ENCODE data around the gene CTRB1.

CTRB1 gene

DNA sequence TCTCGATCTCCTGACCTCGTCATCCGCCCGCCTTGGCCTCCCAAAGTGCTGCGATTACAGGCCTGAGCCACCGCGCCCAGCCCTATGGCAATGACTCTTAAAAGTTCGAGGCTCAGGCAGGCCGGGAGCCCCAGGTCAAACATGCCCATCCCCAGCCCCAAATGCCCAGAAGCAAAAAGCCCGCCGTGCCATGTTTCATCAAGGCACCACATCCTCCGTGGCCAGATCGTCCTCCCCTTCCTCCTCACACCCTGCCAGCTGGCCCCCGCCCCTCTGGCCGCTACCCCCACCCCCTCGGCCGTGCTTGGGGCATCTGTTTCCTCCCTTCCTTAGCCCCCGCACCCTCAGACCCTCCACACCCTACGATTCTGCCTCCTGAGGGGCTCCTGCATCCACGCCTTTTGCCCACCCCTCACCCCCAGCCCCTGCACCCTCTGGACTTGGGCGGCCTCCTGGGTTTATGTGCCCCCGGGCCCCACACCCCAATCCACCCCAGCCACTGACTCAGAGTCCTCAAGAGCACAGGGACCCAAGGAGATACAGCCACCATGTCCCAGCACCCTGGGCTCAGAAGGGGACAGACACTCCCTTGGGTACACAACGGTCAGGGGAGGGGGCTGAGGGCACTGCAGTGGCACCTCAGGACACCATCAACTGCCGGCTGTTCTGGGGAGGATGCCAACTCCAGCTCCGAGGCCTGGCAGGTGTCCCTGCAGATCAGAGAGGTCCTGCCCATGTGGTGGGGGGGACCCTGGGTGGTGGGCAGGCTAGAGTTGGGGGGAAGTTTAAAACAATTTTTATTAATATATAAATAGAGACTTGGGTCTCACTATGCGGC lies 7.1 kb downstream of the CTRB1 start:
- no peak for DNase-seq (ENCODE audit: low spot score)

DNA sequence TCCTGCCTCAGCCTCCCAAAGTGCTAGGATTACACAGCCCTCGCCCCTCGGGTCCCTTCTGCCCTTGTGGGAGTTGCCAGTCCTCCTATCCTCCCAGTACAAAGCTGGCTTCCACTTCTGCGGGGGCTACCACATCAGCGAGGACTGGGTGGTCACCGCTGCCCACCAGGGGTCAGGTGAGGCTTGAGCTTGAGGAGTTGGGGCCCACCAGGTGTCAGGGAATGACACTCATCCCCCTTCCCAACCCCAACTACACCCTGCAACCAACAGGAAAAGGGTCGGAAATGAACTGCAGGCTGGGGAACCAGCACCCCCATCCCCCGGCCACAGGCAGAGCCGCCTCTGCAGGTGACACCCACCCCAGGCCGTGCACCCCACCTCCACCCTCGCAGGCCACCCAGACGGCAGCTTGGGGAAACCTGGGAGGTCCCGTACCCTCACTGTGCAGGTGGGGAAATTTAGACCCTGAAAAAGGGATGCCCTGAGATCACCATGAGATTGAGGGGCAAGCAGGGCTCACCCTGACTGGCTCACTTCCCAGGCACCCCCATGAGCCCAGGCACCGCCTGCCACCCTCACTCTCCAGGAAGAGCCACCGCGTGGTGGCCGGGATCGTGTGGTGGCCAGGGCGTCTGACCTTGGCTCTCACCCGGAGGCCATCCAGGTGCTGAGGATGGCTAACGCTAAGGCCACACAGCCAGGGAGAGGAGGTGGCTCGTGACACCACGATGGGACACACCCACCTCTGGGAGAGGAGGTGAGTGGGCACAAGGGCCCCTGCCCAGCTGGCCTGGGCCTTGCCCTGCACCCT lies 8.0 kb downstream of the CTRB1 start:
- DNase-seq (ENCODE audit: low spot score), result no peak

DNA sequence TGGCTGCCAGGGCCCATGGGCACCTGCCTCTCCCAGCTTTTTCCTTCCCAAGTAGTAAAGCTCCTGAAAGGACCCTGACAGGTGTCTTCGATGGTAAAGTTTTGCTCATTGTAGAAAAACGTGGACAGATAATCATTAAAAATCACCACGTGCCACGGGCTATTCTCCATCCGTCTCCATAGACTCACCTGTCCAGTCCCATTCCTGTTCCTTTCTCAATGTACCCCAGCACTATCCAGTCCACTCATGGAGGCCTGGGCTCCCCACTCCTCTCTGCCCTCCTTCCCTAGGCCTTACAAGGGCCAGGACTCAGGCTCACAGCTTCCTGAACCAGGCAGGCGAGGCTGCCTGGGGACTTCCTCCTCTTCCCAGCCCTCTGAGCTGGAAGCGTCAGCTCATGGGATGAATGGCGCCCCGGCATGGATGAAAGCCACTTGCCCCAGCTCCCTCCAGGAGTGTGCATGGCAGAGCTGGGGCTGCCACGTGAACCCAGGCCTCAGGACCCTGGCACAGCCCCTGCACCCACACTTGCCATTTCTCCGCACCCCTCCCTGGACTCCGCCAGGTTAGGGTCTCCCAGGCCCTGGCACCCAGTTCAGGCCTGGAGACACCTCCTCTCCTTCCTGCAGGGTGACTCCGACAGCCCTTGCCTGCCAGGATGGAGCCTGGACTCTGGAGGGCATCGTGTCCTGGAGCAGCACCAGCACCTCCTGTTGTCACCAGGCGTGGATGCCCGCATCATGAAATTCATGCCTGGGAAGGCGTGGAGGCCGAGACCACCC lies 8.8 kb downstream of the CTRB1 start:
- no peak for DNase-seq (ENCODE audit: low spot score)

DNA sequence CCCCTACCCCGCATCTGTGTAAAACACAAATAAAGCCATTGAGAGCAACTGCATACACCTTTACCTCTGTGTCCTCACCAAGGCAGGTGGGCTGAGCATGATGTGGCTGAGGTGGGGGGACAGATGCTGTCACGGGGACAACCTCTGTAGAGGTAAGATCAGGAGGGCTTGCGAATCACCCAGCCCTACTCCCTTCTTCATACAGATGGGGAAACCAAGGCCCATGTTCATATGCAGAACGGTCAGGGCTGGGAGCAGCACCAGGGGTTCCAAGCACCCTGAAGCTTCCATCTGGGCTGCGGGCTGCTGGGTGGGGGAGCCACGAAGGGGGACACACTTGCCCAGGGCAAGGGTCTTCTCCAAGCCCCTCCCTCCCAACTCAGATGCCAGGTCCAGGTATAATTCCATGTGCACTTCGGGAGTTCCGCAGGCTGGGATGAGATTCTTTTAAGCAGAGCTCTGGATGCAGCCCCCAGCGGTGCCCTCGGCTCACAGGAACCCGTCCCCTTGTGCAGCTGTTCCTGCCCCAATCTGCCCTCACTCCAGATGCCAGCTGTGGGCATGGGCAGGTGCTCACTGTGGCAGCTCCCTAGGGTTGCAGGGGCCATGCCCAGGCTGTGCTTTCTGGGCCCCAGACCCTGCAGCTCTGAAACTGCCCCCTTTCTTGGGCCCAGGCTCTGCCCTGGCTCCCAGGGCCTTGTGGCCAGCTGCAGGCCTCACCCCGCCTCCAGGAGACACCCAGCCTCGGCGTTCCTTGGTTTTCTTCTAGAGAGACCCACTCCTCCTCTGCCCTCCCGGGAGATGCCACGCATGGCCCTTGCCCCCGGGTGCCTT lies 9.6 kb downstream of the CTRB1 start:
- no peak for DNase-seq (ENCODE audit: low spot score)

DNA sequence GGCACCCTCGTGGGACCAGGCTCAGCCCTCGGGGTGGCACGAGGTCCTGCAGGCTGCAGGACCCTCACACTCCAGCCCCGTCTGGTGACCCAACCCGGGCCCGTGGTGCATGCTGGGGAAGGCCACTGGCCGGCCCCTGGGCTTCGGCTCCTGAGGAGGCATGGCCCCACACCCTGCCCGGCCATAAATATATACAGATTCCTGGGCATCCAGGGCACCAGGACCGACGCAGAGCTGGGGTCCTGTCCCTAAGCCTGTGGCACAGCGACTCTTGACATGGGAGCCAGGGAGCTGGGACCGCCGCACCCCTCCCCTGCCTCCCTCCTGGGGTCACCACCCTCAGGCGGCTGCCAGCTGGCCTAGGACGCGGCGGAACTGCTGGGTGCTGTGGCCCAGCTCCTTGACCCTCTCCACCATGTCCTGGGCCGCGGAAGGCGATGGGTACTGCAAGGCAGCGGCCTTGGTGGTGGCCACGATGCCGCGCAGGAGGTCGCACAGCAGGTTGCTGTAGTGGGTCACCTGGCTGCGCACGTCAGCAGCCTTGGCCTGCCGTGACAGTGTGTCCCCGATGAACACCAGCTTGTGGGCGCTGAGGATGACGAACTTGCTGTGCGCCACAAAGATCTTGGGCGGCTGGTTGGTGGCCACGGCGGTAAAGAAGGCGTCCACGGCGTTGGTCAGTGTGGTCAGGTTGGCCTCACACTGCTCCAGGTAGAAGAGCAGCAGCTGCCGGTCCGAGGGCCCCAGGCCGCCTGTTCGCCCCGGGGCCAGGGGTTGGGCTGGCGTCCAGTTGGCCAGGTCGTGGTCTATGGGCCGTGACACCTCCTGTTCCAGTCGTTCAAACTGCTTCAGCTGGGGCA lies 10.6 kb downstream of the CTRB1 start:
- DNase-seq (ENCODE audit: low spot score), result no peak

DNA sequence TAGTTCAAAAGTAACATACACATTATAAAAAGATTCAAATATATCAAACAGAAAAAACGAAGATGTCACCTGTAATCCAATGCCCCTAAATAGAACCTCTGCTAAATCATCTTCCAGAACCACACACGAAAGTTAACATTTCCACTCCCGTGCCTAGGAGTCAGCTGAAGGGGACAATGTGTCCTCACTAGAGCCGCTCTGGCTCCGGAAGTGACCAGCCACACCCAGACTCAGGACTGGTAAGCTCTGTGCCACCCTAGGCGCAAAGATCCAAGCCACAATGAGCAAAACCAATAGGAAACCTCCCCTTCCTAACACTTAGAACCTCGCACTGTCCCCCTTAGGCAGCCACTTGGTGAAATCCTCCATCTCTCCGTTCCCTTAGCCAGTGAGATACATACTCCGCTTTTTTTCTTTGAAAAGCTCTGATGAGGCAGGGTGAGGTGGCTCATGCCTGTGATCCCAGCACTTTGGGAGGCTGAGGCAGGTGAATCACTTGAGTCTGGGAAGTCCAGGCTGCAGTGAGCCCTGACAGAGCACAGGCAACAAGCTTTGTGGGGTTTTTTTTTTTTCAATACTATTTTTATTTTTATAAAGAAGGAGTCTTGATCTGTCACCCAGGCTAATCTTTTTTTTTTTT lies 11.8 kb downstream of the CTRB1 start:
- DNase-seq (ENCODE audit: low spot score), result no peak

DNA sequence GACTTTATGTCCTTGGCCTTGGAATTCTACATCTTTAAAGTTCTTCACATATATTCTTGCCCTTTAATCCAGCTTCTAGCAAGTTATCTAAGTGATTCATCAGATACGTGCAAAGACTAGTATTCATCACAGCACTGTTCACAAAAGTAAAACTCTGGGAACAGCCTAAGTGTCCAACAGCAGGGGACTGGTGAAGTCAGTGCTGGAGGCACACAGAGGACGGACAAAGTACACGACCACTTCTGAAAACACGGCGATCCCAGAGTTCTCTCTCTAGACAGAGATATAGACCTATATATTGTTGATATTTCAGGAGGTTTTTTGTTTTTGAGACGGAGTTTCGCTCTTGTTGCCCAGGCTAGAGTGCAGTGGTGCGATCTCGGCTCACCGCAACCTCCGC lies 12.8 kb downstream of the CTRB1 start:
- no peak for DNase-seq (ENCODE audit: low spot score)

DNA sequence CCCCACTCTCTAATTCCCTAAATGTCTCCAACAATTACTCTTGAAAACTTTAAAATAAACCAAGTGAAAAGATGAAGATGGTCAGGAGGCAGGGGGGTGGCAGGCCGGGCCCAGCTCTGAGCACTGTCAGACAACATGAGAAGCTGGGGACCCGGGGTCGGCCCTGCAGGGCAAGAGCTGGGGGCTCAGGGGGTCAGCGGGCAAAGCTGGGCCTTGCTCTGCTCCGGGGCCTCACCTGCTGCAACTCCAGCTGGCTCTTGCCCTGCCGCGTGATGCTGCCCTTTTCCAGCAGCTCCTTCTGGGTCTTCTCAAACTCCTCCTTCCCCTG lies 14.8 kb downstream of the CTRB1 start:
- no peak for DNase-seq (ENCODE audit: low spot score)

DNA sequence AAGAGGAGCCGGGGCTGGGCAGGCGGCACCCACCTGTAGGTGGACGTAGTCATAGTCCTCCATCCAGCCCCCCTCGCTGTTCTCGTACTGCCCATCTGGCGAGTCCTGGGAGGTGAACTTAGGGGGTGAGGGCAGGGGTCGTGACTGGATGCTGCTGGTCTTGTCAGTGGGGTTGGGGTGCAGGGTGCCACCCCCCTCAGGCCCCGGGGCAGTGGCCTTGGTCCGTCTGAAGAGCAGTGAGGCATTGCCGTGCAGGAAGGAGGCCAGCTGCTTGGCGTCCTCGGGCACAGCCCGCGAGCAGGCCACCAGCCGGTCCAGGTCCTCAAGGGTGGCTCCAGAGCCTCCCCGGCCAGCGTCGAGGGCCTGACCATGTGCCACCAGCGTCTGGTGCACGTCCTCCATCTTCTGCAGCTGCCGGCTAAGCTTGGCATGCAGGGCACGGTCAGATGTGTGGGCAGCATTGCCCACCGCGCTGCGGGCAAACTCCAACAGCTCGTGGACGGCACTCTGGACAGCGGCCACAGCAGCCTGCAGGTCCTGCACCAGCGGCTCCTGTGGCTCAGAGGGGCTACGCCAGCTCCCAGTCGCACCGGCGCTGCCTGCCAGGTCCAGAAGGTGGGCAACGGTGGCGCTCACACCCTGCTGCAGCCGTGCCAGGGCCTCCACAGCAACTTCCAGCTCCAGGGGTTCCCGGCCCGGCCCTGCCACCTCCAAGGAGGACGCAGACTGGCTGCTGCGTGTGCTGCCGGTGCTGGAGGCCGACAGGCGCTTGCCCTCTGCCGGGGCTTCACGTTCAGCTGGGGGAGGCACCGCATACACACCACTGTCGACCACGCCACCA lies 16.3 kb downstream of the CTRB1 start:
- no peak for DNase-seq (ENCODE audit: low spot score)

DNA sequence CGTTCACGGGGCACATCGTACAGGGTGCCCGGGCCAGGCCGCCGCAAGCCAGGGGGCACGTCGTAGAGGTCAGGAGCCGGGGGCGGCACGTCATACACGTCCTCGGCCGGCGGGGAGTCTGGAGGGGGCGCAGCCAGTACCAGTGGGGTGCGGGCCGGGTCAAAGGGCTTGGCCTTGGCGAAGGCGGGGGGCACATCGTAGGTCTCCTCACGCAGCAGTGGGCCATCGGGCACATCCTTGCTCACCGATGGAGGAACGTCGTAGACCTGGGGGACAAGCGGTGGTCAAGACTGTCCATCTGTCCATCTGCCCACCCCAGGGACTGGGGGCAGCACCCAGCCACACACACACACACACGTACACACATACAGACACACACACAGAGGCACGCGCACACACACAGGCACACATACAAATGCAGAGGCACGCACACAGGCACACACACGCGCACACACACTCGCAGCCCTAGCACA lies 17.0 kb downstream of the CTRB1 start:
- no peak for DNase-seq (ENCODE audit: low spot score)

DNA sequence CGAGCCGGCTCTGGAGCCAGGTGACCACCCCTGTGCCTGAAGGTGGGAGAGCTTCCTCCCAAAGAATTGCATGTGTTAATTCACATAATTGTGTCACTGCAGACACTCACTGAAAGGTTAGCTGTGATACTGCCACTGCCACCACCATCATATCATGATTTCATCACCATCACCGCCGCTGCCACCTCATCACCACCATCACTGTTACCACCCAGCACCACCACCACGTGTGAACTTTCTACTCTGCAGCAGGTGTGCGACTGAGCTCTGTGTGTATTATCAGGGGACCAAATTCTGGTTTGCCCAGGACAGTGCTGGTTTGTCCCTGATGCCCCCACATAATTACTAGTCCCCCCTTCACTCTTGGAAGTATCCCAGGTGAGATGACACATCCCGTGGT lies 17.4 kb downstream of the CTRB1 start:
- DNase-seq (ENCODE audit: low spot score), result no peak

DNA sequence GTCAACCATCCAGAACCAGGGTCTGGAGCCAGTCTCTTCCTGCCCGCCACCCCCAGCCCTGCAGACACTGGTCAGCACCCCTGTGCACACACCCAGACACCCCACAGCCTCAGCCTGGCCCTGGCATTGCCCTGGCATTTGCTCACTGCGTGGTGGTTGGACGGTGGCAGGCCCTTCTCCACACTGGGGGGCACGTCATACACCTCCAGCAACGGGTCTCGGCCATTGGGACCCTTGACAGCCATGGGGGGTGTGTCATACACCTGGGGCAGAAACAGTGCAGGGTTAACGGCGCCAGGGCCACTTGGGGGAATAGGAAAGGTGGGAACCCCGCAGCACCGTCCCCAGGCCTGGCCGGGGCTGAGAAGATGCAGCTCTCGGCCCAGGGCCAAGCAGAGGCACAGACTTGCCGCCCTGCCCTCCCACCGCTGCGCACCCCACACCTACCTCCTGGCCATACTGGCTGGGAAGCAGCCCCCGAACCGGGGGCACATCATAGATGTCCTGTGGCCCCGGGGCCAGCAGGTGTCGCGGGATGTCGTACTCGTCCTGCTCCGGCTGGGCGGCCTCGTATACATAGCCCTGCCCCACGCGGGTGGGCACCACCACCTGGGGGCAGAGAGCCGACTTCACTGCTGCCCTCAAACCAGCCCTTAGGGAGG lies 18.1 kb downstream of the CTRB1 start:
- DNase-seq (ENCODE audit: low spot score), result no peak

DNA sequence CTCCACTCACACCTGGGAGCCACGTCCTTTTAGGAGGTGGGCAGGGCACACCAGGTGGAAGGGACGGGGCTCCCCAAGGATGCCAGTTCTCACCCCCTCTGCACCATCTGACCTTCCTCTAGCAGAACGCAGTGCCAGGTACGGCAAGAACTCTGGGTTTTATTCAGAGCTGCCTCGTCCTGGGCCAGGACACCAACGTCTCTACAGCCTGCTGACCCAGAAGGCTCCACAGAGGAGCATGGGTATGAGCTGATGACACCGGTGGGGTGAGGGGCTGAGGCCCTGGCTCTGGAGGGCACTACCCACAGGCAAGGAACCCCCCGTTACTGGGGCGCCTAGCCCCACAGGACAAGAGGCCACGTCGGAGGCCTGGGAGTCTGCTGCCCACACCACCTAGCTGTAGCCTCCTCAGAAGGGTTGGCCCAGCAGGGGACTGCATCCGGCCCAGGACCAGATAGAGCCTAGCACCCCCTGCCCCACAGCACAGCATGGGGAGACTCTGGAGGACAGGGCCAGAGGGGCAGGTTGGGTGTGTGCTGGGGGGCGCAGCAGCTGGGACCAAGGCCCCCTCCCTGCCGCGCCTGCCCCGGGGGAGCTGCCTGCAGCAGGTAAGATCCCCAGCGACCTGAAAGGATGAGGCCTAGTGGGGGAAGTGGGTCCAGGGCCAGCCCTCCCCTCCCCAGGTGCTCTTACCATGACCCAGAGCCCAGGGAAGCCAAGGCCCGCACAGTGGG lies 18.8 kb downstream of the CTRB1 start:
- DNase-seq (ENCODE audit: low spot score), result no peak

DNA sequence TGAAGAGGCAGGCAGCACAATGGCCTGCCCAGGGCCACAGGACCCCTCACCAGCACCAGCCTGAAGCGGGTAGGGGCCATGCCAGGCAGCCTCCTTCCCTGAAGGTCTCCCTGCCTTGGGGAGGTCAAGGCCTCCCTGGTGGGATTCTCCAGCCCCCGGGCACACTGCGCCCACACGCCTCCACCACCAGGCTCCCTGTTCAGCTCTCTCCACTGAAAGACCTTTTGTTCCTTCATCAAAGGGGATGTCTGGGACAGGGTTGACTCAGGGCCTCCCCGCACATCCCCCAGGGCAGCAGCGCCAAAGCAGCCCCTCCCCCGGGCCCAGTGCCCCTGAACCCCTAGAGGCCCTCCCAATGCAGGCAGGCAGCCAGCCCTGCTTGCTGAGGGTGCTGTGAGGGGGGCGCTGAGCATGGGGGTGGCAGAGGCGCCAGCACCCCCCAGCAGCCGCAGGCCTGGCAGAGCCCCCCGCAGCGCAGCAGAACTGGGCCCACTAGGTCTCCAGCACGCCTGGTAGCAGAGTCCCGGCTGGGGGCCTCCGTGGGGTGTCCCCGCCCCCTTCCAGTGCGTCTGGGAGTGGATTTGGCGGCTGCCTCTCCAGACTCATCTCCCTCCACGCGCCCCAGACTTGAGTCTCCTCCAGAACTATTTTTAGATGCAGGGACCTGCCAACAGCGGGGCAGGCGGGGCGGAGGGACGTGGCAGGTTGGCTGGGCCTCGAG lies 19.5 kb downstream of the CTRB1 start:
- DNase-seq (ENCODE audit: low spot score), result no peak

DNA sequence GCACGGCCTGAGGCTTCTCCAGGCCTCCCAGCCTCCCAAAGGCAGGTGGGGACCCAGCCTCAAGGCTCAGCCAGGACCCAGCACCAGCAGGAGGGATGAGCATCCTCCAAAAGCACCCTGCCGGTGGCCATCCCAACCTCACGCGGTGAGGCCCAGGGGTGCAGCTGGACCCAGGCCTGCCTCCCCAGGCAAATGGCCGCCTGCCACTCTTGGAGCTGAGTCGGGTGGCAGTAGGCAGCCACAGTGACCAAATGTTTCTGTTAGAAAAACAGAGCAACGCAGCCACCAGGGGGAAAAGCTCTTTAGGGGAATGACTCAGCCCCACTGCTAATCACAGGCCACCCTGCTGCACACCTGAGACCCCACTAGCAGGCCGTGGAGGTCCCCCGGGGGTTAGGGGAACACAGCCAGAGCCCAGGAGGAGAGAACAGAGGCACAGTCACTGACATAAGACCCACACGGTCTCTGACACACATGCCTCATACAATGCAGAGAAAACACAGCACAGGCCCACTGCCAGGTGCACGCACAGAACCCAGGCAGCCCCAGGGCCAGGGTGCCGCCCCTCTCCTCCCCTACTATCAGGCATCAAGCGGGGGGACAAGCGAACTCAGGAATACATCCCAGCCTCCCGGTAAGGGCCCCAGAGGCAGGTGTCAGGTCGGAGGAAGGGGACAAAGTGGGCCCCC lies 20.2 kb downstream of the CTRB1 start:
- no peak for DNase-seq (ENCODE audit: low spot score)

DNA sequence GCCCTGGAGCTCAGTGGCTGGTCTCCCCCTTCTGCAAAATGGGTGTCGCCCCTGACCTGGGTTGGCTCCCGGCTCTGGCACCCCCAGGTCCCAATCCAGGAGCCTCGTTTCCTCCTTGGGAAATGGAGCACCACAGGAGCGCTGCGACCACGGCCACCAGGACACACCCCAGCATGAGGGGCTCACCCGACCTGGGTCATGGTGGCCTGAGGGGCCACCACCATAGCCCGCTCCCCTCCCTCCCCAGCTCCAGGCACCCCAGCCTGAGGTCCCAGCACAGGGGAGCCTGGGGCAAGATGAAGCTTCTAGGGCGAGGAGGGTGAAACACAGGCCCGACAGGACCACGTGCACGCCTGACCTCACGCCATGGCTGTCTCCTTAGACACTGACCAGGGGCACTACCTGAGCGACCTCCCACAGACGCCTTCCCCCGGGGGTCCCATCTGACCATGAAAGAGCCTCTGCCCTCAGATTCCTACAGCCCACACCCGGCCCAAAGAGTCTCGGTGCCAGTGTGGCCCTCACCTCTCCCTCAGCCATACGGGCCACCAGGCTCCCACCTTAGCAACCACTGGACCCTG lies 20.8 kb downstream of the CTRB1 start:
- DNase-seq (ENCODE audit: low spot score), result no peak

Data from SK-N-DZ (cell line).